K562 treated with DMSO at 1 percent for 48 hours (cell line): ENCODE data around the gene SLC6A15. TPM values are rescaled to one million over a fixed set of nuclear protein-coding genes. Genes with fewer than 3 reads are reported as not detected.

Experiments used
- total RNA-seq: library from RNA; unstranded; fragments of 300-600 nt; gene quantifications from 2 replicates; pipeline ENCODE4 v1.2.3, GENCODE V29; 2022; ENCODE audit warnings: low replicate concordance; ENCODE audit errors: extremely low read depth

The SLC6A15 gene
- not detected in 2 replicates for total RNA-seq

GRCh38 chr12:84912198-84913128 is at the start of gene SLC6A15:
Gene SLC6A15, minus strand, starts transcription at chr12:84912799. Its CDS starts 20,679 bp downstream, at chr12:84892120.

Other genes with a start within 250 kb of the SLC6A15 start
- not detected in 2 replicates for gene TSPAN19, start 123.5 kb upstream of the SLC6A15 start, total RNA-seq
- not detected in 2 replicates for gene LRRIQ1, start 123.6 kb upstream of the SLC6A15 start, total RNA-seq